HG03521 (cell line): ENCODE measurements around the gene EFCAB11.

Experiments used
- ATAC-seq: cut with Tn5 transposase; IDR thresholded peaks from one replicate; pipeline ENCODE4 v1.9.1; 2021; ENCODE audit warnings: mild to moderate bottlenecking, moderate library complexity; ENCODE audit not compliant: unreplicated experiment

Gene EFCAB11

DNA sequence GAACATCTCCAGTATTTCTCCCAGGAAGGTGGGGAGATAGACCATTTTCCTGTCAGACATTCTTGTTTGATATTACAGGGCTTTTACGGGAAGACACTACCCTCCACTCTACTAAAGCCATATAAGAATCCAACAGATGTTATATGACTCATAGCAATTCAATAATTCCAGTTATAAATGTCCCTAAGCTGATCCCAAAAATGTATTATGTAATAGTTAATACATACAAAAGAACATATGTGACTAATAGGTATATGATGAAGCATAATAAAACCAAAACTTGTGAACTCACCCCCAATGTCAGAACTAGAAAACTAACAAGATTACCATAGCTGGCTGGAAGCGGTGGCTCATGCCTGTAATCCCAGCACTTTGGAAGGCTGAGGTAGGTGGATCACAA lies 84.2 kb downstream of the EFCAB11 start:
- no peak for ATAC-seq

DNA sequence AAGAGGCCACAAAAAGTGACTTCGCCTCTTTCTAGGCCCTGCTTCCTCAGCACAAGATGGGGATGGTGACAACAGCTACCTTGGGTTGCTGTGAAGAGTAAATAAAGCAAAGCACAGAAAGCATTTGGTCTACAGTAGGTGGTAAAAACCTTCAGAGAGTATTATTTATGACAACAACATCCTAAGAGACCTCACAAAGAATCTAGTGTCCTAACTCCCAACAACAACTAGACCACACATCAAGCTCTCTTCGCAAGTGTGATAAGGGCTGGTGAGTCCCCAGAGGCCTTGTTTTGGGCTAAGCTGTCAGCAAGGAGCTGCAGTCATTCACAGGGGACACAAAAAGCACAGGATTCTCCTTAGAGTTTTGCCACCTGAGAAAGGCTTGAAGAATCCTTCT lies 84.9 kb downstream of the EFCAB11 start:
- ATAC-seq = no peak

DNA sequence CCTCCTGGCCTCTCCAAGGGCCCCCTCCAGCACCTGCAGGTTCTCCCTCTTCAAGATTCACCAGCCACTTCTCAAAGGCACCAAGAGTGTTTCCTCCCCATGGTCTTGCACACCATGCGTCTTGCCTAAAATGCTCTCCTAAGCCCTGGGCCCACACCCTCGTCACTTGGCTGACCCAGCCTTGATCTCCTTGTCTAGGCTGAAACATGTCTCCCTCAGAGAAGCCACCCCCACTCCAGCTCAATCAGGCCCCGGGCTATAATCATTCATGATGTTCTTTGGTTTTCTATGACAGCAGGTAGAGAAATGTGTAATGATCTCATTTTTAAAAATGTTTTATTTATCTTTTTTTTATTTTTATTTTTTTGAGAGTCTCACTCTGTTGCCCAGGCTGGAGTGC lies 88.1 kb downstream of the EFCAB11 start:
- no peak for ATAC-seq

DNA sequence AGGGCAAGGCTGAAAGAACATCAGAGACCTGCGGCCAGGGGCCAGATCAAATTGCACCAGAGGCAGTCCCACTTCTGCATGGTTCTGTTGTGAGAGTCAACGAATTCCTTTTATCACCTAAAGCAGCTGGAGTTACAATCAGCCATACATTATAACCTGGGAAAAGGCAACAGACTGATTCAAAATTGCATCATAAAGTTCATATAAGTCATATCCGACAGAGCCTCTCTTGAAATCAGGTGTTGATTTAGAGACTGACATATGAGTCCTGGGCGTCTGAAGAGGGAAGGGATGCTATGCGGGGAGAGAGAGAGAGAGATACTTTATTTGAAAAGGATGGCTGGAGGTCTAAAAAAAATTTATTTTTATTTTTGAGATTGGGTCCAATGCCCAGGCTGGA lies 89.4 kb downstream of the EFCAB11 start:
- no peak for ATAC-seq

DNA sequence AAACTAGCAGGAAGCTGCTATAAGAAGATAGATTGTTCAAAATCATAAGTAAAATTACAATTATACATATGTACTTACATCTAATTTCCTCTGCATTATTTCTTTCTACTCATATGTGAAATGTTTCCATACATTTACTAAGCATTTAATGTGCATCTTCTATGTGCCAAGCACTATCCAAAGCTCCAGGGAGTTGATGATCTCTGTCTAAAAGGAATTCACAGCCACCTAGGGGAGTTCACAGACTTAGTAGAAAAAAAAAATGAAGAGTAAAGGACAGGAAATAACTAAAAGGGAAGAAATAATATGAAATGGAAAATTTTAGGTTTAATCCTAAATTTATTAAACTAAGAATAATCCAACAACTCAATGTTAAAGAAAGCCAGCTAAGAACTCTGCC lies 91.7 kb downstream of the EFCAB11 start:
- ATAC-seq = no peak

DNA sequence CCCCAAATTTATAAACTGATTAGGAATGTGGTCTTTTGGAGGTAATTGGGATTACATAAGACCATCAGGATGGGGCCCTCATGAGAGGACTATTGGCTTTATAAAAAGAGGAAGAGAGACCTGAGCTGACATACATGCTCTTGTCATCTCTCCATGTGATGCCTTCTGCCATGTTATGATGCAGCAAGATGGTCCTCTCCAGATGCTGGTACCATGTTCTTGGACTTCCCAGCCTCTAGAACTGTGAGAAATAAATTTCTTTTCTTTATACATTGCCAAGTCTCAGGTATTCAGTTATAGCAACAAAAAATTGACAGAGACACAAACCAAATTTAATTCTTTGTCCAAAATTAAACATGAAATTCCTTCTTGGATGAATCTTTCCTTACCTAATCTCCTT lies 92.9 kb downstream of the EFCAB11 start:
- ATAC-seq = no peak

DNA sequence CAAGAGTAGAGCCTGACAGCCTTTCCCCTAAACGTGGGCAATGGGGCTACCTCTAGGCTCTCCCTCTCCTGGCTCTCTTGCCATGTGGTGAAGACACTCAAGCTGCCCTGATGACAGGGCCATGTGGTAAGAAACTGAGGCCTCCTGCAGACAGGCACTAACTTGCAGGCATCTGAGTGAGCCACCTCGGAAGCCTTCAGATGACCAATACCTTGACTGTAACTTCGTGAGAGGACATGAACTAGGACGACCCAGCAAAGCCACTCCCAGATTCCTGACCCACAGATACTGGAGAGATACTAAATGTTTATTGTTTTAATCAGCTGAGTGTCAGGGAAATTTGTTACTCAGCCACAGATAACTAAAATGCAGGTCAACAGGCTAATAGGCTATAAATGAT lies 96.4 kb downstream of the EFCAB11 start:
- ATAC-seq = no peak

DNA sequence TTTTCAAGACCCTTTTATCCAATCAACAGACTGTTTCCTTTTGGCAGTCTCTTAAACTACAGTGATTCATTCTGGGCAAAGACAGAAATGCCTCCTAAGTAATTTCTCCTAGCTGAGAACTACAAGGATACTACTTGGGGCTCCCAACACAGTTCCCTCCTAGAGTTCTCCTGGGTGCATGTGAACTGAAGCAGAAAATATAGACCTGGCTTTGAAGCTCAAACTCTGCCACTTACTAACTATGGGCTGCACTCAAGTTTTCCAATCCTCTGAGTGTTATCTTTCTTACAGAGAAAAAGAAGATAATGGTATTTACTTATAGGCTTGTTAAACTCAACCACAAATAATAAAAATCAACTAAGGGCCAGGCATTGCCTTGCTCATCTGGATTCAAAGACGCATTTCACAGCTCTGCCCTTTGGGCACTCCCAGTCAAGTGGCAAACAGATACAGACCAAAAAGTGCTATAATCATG lies 97.6 kb downstream of the EFCAB11 start:
- no peak for ATAC-seq

DNA sequence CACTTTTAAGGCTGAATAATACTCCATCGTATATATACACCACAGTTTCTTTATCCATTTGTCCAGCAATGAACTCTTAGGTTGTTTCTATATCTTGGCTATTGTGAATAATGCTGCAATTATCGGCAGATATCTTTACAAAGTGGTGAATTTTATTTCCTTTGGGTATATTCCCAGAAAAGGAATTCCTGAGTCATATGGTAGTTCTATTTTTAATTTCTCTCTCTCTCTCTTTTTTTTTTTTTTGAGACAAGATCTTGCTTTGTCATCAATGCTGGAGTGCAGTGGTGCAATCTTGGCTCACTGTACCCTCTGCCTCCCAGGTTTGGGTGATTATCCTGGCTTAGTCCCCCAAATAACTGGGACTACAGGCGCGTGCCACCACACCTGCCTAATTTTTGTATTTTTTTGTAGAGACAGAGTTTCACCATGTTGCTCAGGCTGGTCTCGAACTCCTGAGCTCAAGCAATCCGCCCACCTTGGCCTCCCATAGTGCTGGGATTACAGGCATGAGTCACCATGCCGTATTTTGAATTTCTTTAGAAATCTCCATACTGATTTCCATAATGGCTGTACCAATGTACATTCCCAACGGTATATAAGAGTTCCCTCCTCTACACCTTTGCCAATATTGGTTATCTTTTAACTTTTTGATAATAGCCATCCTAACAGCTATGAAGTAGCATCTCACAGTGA lies 98.4 kb downstream of the EFCAB11 start:
- no peak for ATAC-seq

DNA sequence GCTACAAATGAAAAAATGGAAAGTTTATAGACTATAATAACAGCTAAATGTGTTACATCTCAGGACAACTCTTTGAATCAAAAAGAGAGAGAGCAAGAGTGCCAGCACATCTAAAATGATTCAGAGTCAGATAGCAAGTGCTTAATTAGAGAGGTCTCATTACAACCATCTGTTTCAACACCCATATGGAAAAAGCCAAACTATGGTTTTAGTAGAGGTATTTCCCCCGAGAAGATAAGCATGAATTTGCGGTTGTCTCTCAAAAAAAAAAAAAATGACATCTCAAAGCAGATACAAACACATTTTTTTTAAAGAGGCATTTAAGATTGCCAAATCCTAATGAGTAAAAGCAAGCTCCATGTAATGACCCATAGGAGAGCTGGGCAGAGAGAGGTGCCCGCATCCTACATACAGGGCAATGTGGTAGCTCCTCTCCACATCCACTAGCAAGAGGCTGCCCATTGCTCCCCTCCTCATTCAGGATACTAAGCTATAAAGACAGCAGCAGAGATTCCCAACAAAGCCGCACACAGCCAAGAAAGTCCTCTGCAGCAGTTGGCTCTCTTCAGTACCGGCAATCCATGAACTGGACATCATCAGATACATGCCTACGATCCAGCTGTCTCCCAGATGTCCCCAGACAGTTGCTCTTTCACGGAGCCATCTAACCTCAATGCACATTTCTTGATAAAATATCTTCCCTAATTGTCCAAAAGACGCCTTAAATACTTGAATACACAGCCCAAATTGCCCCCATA lies 100.4 kb downstream of the EFCAB11 start:
- ATAC-seq = no peak

DNA sequence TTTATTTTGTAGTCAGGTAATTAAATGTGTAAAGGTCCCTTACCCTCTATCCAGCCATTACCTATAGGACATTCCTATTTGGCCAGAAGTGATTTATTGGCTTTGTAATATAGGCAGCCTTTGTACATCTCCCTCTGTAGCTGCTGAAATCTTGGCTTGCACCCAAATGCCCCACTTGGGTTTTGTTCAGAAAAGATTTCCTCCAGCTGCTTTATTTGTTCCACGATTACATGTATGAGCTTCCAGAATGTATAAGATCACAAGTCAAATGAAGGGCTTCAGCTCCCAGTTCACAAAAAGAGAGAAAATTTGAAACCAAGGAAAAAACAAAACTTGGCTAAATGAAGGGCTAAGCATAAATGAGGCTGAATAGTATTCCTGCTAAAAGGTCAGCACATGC lies 103.4 kb downstream of the EFCAB11 start:
- no peak for ATAC-seq

DNA sequence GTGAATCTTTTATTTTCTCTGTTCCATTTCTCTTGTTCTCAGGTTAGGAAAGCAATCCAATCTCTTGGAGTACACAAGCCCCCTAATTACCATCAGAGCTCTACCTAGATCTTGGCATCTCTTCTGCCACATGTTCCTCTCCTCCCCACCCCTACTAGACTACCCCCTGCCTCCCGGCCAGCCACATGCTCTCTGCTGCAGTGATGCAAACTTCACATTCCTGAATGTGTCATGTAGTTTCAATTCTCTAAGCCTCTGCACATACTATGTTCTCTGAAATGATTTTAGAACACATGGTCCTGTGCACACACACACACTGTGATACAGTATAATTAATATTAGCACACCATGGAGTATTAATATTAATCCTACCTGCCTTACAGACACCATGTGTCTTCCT lies 104.6 kb downstream of the EFCAB11 start:
- no peak for ATAC-seq

DNA sequence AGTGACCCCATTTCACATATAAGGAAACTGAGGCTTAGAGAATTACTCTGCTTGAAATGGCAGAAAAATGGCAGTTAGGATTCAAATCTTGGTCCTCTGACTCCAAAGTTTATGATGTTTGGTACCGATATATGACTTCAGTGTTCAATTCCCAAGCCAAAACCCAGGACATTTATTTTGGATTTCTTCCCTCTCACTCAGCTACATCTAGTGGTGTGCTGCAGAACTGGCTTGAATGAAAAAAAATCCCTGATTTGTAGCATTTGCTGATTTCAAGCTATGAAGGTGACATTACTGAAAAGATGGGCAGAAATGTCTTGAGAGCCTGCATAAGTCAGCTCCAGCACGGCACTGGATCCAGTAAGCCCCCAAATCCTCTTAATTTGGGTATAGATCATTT lies 106.4 kb downstream of the EFCAB11 start:
- ATAC-seq = no peak

DNA sequence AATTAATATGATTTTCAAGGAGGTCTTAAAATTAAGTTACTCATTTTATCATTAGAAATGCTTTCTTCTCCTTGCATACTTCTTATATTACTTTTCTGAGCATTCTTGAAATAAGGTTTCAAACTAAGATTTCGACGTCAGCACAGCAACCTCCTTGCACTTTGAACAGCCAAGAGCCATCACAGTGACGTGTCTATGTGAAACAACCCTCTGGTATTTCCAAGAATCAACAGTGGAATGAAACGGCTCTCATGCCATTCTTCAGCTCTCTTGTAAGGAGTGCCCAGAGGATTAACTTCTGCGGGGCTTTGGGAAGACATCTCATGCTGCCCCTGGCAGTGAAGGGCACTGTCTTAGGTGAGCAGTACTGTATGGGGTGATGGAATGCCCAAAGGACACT lies 109.2 kb downstream of the EFCAB11 start:
- ATAC-seq = no peak

DNA sequence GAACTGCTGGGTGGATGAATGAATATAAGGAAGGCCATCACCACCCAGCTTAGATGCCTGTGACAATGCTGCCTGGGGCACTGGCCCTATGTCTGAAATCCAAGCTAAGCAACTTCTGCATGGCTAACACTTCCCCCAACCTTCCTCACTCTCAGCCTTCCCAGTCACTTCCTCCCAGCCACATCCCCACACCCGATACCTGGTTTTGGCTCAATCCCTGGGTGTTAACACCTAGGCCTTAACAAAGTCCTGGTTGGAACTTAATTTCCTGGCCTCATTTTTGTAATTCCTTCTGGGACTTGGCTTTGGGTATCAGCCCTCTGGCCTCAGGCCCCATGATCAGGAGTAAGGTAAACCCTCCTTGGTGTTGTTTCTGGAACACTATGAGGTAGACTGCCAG lies 110.0 kb downstream of the EFCAB11 start:
- no peak for ATAC-seq

DNA sequence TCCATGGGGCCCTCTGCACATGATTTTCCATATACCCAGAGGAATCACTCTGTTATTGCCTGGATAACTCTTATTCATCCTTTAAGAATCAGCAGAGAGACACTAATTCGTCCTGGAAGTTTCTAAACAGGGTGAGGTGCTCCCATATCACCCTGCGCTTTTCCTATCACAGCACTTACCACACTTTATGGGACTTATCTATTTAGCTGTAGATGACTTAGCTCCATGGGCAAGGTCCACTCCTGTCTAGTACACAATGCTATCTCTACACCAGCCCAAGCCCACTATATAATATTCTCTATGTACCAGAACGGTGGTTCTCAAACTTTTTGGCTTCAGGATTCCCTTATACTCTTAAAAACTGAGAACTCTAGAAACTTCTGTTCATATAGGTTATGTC lies 111.7 kb downstream of the EFCAB11 start:
- ATAC-seq = no peak

DNA sequence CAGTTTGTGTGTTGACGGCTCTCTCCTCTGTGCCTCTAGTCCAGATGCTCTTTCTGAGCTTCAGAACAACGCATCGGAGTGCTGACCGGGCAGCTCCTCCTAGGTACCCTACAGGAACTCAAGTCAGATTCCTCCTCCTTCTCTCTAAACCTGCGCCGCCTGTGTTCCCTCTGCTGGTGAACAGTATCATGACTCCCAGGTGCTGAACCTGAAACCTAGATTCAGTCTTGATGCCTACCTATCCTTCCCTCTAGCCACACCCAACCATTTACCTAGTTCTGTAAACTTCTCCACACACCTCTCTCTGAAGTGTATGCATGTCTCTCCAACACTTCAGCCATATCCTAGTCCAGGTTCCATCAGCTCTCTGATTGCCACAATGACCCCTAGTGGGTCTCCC lies 112.7 kb downstream of the EFCAB11 start:
- no peak for ATAC-seq

DNA sequence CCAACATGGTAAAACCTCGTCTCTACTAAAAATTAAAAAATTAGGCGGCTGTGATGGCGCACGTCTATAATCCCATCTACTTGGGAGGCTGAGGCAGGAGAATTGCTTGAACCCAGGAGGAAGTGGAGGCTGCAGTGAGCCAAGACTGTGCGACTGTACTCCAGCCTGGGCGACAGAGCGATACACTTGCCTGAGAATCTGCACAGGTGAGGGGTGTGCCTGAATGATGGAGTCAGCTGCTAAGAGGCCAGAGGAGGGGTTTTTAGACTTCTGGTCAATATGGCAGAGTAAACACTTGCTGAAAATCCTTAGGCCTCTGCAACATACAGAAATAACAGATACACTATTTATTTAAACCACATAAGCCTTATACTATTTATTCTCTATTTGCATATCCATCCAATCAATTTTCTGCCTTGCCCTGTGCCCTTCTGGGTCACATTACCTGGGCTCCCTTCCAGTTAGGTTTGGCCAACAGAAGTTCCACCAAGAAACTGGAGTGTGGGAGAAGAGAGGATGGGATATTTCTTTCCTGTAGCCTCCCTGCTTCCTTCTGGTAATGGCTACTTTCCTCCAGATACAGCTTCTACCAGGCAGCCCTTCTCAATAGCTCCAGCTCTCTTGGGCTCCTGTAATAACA lies 117.6 kb downstream of the EFCAB11 start:
- ATAC-seq = no peak

DNA sequence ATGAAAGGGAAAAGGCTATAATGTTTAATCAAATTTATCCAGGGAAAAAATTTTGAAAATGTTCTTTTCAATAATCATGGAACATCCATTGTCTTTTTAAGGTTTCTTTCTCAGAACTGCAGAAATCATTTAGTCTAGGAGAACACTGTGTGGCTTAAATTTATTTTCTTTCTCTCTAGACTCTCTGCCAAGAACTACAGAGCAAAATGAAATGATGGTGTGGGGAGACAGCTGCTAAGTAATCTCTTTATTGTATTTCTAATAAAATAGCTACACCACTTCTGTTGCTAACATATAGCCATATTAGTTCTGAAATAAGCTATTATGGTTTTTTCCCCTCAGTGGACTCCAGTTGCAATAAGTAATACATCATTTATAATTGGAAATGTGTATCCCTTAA lies 120.9 kb downstream of the EFCAB11 start:
- ATAC-seq = no peak

DNA sequence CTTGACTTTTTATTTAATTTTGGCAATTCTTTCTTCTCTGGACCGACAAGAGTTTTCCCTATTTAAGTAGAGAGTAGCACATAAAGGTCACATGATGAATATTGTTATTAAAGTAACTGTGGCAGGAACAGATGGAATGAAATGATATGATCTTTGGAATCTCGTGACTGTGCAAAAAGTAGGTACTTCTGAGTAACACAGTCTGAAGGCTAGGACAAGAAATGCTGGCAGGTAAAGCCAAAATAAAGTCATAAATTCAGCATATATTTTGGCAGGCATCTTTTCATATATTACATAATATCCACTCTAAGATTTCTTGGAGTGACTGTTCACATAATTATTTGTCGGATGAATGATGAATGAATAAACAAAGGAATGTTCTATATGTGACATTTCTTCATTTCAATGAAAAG lies 121.4 kb downstream of the EFCAB11 start:
- no peak for ATAC-seq

DNA sequence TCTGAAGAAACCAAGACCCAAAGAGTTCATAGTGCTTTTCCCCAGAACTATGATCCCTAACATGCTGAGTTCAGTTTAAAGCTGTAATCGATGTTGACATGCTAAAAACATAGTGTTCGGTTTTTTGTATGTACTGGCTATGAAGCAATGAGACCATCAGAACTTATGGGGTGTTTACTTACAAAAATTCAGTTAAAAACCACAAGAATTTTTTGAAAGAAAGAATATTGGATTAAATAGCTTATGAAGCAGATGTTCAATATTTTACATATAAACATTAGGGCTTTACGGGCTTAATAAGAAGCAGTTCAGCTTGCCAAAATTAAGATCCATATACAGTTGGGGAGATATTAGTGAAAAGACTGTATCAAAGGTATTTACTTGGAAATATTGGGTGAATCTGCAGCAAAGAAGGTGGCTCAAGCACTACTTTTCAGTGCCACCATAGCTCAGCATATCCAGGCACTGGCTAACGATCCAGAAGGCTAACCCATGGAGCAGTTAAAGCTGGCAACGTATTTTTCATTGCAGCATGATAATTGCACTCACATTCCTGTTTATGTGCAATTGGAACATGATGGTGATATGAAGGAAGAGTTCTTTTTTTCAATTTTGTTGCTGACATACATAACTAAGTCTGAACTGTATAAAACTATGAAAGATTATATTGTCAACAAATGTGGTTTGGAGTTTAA lies 125.9 kb downstream of the EFCAB11 start:
- no peak for ATAC-seq

DNA sequence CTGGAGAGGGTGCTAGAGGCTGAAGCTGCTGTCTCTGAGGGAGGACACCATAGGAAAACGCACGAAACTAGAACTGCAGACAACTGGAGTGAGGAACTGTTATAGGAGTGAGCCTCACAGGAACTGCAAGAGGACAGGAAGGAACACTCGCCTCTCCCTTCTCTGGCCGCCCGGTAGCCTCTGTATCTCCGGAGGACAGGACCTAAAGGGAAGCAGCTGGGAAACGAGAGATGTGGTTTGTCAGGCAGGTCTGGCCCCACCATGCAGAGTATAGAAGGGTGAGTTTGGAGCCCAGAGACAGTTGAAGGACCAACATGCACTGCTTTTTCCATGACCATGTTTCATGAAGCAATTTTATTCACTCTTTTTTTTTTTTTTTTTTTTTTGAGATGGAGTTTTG lies 127.3 kb downstream of the EFCAB11 start:
- ATAC-seq = no peak
